Large intestine (tissue), 3 donors: ENCODE results near the gene WDR35. TPM values are rescaled to one million over a fixed set of nuclear protein-coding genes. Genes with fewer than 3 reads are reported as not detected.
"Not testable (repeated sequence)": the region's sequence is repeated elsewhere in the genome, so short reads cannot be mapped to it uniquely, and the experiment has no call there.

ENCODE experiments used
- DNase-seq, 2 donors: peaks; one replicate each; pipeline versions ENCODE4 v3.0.0 to v3.0.0-alpha.2; 2013
- H3K27ac ChIP-seq: one replicate; pipeline ENCODE4 v1.5.1; 2013; ENCODE audit warnings: low read length
- H3K27me3 ChIP-seq: 2 replicates; pipeline ENCODE4 v1.6.1; 2013; ENCODE audit warnings: low read length; ENCODE audit not compliant: control insufficient read depth, insufficient read depth
- H3K36me3 ChIP-seq: 2 replicates; pipeline ENCODE4 v1.6.1; 2013; ENCODE audit warnings: low read length; ENCODE audit not compliant: control insufficient read depth, insufficient read depth
- H3K4me1 ChIP-seq: one replicate; pipeline ENCODE4 v1.6.1; 2013; ENCODE audit warnings: low read length; ENCODE audit not compliant: control insufficient read depth, insufficient read depth
- H3K4me3 ChIP-seq: one replicate; pipeline ENCODE4 v1.5.1; 2013; ENCODE audit warnings: low read length
- H3K9me3 ChIP-seq: one replicate; pipeline ENCODE4 v1.6.1; 2013; ENCODE audit warnings: mild to moderate bottlenecking, low read depth, low read length, moderate library complexity; ENCODE audit not compliant: control insufficient read depth
- WGBS: methylation state at CpG from one replicate; pipeline ENCODE4 v1.1.5; 2013; ENCODE audit warnings: low lambda C conversion rate; ENCODE audit not compliant: insufficient coverage; 5-methylcytosine and 5-hydroxymethylcytosine counted together
- polyA plus RNA-seq: library from polyadenylated mRNA; unstranded; fragments of 120-200 nt; gene quantifications from one replicate; pipeline ENCODE4 v1.2.1, GENCODE V29; 2013

Gene WDR35
- polyA plus RNA-seq, 1 donor, result 9.8 TPM

- WGBS, result 88% methylated on average over 3 of the region's 4 CpGs
- no peak for DNase-seq
- H3K36me3 ChIP-seq, result no peaks in the 10 kb centered on the region
- no peaks in the 10 kb centered on the region for H3K9me3 ChIP-seq
- H3K27ac ChIP-seq, result no peak overlapping the region
- H3K4me3 ChIP-seq, result no peak overlapping the region
- peaks cover 2% of the 10 kb centered on the region for H3K4me1 ChIP-seq
- H3K27me3 ChIP-seq, result no peaks in the 10 kb centered on the region
Observed at GRCh38 chr2:19894134-19894792, 95.6 kb downstream of the WDR35 start.

- H3K27me3 ChIP-seq, result no peaks in the 10 kb centered on the region
- H3K36me3 ChIP-seq, result no peaks in the 10 kb centered on the region
- WGBS, result 100% methylated on average over 1 of the region's 4 CpGs
- no peak overlapping the region for H3K4me3 ChIP-seq
- no peak overlapping the region for H3K27ac ChIP-seq
- no peak for DNase-seq
- no peaks in the 10 kb centered on the region for H3K9me3 ChIP-seq
- H3K4me1 ChIP-seq, result no peaks in the 10 kb centered on the region
Observed at GRCh38 chr2:19893520-19894133, 96.3 kb downstream of the WDR35 start.

GRCh38 chr2:19891971-19892370 lies 97.9 kb downstream of the WDR35 start:
- H3K36me3 ChIP-seq, DNase-seq, H3K9me3 ChIP-seq, H3K4me3 ChIP-seq, H3K4me1 ChIP-seq, H3K27me3 ChIP-seq, H3K27ac ChIP-seq: not testable (repeated sequence)
- WGBS, result no CpG with 5 or more reads among the region's 4 CpGs

DNA sequence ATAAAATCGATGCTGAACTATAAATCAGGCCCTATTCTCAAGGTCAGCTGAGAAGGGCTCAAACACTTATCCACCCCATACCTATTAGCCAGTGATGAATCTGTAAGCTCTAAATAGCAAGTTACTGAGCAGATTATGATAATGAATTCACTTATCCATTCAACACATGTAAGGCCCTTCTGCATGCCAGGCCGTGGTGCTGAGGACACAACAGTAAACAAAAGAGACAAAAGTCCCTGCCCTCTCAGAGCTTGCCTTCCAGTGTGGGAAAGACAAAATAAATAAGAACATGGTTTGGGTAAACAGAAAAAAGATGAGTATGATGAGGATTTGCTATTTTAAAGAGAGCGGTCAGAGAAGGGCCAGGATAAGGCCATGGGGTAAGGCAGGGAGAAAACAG lies 99.8 kb downstream of the WDR35 start:
- H3K9me3 ChIP-seq, result no peaks in the 10 kb centered on the region
- no peak overlapping the region for H3K4me3 ChIP-seq
- H3K27me3 ChIP-seq, result no peaks in the 10 kb centered on the region
- no peaks in the 10 kb centered on the region for H3K36me3 ChIP-seq
- H3K27ac ChIP-seq, result no peak overlapping the region
- no peak for DNase-seq
- WGBS, result no CpG with 5 or more reads among the region's 3 CpGs
- H3K4me1 ChIP-seq, result no peaks in the 10 kb centered on the region

- no peak overlapping the region for H3K4me3 ChIP-seq
- no CpG with 5 or more reads among the region's 4 CpGs for WGBS
- H3K27me3 ChIP-seq, result no peaks in the 10 kb centered on the region
- no peaks in the 10 kb centered on the region for H3K4me1 ChIP-seq
- H3K36me3 ChIP-seq, result no peaks in the 10 kb centered on the region
- DNase-seq, result no peak
- H3K9me3 ChIP-seq, result no peaks in the 10 kb centered on the region
- no peak overlapping the region for H3K27ac ChIP-seq
Observed at GRCh38 chr2:19888831-19889230, 101.1 kb downstream of the WDR35 start.

DNA sequence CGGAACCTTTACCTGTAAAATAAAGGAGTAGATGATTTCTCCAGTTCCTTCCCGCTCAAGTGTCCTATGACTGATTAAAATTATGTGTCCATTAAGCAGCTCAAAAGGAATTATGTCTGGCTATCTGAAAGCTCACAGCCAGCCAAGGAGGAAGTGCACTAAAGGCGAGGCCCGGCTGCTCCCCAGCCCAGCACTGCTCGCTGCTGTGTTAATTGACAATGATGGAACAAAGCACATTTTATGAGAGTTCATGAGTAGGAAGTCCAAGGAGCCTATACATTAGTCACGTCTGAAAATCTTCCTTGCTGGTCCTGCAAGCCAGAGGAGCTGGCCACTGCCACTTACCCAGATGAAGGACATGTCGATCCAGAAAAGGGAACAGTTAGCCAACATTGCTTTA lies 102.4 kb downstream of the WDR35 start:
- H3K36me3 ChIP-seq, result no peaks in the 10 kb centered on the region
- no CpG with 5 or more reads among the region's 7 CpGs for WGBS
- no peaks in the 10 kb centered on the region for H3K9me3 ChIP-seq
- no peak for DNase-seq
- H3K27ac ChIP-seq, result no peak overlapping the region
- H3K4me1 ChIP-seq, result no peaks in the 10 kb centered on the region
- H3K4me3 ChIP-seq, result no peak overlapping the region
- H3K27me3 ChIP-seq, result no peaks in the 10 kb centered on the region

DNA sequence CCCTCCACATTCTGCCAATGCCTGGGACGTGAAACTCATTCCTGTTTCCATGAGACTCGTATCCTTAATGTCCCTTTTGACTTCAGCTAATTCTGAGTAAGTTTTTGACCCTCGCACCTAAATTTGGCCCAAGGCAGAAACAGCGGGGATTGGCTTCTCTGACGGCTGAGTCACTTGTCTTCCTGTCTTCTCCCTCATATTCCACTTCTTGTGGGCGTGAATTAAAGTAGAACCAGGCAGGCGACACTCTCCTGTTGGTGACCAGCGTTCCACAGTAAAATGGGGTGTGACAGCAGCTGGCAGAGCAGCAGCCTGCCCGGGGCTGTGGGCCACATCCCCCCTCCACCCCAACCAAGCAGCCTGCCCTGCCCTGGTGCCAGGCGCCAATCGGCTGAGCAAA lies 103.6 kb downstream of the WDR35 start:
- H3K4me1 ChIP-seq, result no peaks in the 10 kb centered on the region
- H3K27ac ChIP-seq, result no peak overlapping the region
- no peaks in the 10 kb centered on the region for H3K27me3 ChIP-seq
- no peak overlapping the region for H3K4me3 ChIP-seq
- DNase-seq, result no peak
- no peaks in the 10 kb centered on the region for H3K9me3 ChIP-seq
- no CpG with 5 or more reads among the region's 11 CpGs for WGBS
- H3K36me3 ChIP-seq, result no peaks in the 10 kb centered on the region

GRCh38 chr2:19885791-19886190 lies 104.1 kb downstream of the WDR35 start:
- DNase-seq, result no peak
- Histone ChIP-seq H3K36me3 (no peaks in the 10 kb centered on the region), H3K27ac (no peak overlapping the region), H3K9me3 (no peaks in the 10 kb centered on the region), H3K4me3 (no peak overlapping the region), H3K4me1 (no peaks in the 10 kb centered on the region), H3K27me3 (no peaks in the 10 kb centered on the region)
- no CpG with 5 or more reads among the region's 7 CpGs for WGBS

DNA sequence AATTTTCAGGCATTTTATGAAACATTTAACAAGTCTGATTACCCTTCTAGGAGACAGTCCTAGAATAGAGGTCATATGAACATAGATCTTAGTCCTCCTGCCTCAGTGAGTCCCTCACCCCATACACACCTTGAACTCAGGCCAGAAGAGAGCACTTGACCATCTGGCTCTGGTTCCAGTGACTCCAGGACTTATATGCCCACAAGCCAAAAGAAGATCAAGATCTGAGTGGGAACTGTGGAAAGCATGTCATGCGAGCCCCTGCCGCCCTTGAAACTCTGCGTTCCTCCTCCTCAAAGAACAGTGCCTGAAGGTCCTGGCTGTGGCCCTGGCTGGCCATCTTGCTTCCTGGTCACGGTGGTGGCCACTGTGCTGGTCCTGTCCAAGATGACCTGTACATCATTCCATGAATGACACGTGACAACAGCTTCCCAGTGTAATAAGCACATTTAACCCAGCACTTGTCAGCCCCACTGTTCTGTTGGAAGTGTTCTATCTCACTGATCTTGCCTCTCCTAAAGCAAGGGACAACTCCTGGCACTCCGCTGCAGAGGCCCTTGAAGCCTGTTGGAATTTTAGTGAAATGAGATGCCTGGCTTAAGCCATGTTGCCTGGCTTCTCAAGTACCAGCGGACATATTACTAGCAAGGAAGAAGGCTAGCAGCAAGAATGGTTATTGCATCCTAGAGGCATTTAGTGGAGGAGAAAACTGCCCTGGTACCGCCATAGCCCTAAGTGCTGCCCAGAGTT lies 105.8 kb downstream of the WDR35 start:
- no CpG with 5 or more reads among the region's 8 CpGs for WGBS
- no peaks in the 10 kb centered on the region for H3K27me3 ChIP-seq
- no peaks in the 10 kb centered on the region for H3K9me3 ChIP-seq
- H3K27ac ChIP-seq, result no peak overlapping the region
- no peak for DNase-seq
- H3K36me3 ChIP-seq, result no peaks in the 10 kb centered on the region
- no peak overlapping the region for H3K4me3 ChIP-seq
- no peaks in the 10 kb centered on the region for H3K4me1 ChIP-seq

GRCh38 chr2:19883486-19883885 lies 106.4 kb downstream of the WDR35 start:
- DNase-seq, result no peak
- Histone ChIP-seq H3K27ac (no peak overlapping the region), H3K36me3 (no peaks in the 10 kb centered on the region), H3K4me1 (no peaks in the 10 kb centered on the region), H3K27me3 (no peaks in the 10 kb centered on the region), H3K9me3 (no peaks in the 10 kb centered on the region), H3K4me3 (no peak overlapping the region)
- no CpG with 5 or more reads among the region's 2 CpGs for WGBS
